OCI-LY7 (cell line): Measurements from ENCODE around the gene CALHM5. TPM values are rescaled to one million over a fixed set of nuclear protein-coding genes. Genes with fewer than 3 reads are reported as not detected.
A peak's percentile ranks its signal among the peaks of the same experiment; 100 is the strongest.

Experiments
- BruUV-seq: library from RNA; stranded (reverse); fragments of 400-500 nt; replicated peaks from 2 replicates; lab custom pipeline; 2021; lab: Mats Ljungman, UMichigan
- CTCF ChIA-PET: fragments of 300-600 bp; sonication (Branson Sonifier 250); formaldehyde crosslinking; loops from one replicate; lab custom pipeline; 2022; ENCODE audit warnings: antibody characterized with exemption; ENCODE audit not compliant: unreplicated experiment; lab: Charles Lee
- POLR2A ChIA-PET: fragments of 300-600 bp; sonication (Branson Sonifier 250); formaldehyde crosslinking; loops from one replicate; lab custom pipeline; 2022; ENCODE audit warnings: antibody characterized with exemption; lab: Charles Lee
- DNase-seq: peaks from one replicate; pipeline ENCODE4 v3.0.0-alpha.2; 2015; ENCODE audit warnings: low spot score
- H2AFZ ChIP-seq: fragments of 200-600 bp; sonication (generic), shearing (Covaris generic); 2 replicates; pipeline ENCODE4 v1.6.1; 2014; ENCODE audit warnings: mild to moderate bottlenecking, antibody characterized with exemption, low read length, moderate library complexity
- H3K27ac ChIP-seq: fragments of 200-600 bp; sonication (generic); 2 replicates; pipeline ENCODE4 v1.5.1; 2014; ENCODE audit warnings: mixed run types, low read depth, mild to moderate bottlenecking, moderate library complexity, low read length, inconsistent platforms; ENCODE audit not compliant: poor library complexity, severe bottlenecking
- H3K36me3 ChIP-seq: fragments of 200-600 bp; sonication (generic); 2 replicates; pipeline ENCODE4 v1.6.1; 2014; ENCODE audit warnings: mild to moderate bottlenecking, antibody characterized with exemption, low read length, moderate library complexity, mixed read lengths; ENCODE audit not compliant: insufficient read depth
- H3K4me1 ChIP-seq: fragments of 200-600 bp; sonication (generic); 2 replicates; pipeline ENCODE4 v1.5.1; 2014; ENCODE audit warnings: mild to moderate bottlenecking, low read length; ENCODE audit not compliant: insufficient read depth, poor library complexity, severe bottlenecking
- H3K4me2 ChIP-seq: fragments of 200-600 bp; sonication (generic); 2 replicates; pipeline ENCODE4 v1.6.1; 2014; ENCODE audit warnings: mild to moderate bottlenecking, low read length
- H3K4me3 ChIP-seq: fragments of 200-600 bp; sonication (generic); 2 replicates; pipeline ENCODE4 v1.5.1; 2014; ENCODE audit warnings: mild to moderate bottlenecking, low read depth, low read length; ENCODE audit not compliant: poor library complexity, severe bottlenecking
- H3K79me2 ChIP-seq: fragments of 200-600 bp; sonication (generic); 2 replicates; pipeline ENCODE4 v1.6.1; 2016; ENCODE audit warnings: low read depth, mild to moderate bottlenecking, low read length, moderate library complexity, mixed read lengths; ENCODE audit not compliant: insufficient read depth
- H3K9me2 ChIP-seq: fragments of 200-600 bp; sonication (generic); 2 replicates; pipeline ENCODE4 v1.6.1; 2016; ENCODE audit warnings: mild to moderate bottlenecking, low read length, mixed read lengths; ENCODE audit not compliant: insufficient read depth
- H3K9me3 ChIP-seq: fragments of 200-600 bp; sonication (generic); 2 replicates; pipeline ENCODE4 v1.6.1; 2014; ENCODE audit warnings: mild to moderate bottlenecking, mixed run types, low read length, mixed read lengths
- H4K20me1 ChIP-seq: fragments of 200-600 bp; sonication (generic); 2 replicates; pipeline ENCODE4 v1.6.1; 2014; ENCODE audit warnings: mild to moderate bottlenecking, antibody characterized with exemption, low read length, moderate library complexity, mixed read lengths; ENCODE audit not compliant: insufficient read depth
- CTCF ChIP-seq: fragments of 200-600 bp; sonication (generic); conservative IDR thresholded peaks from 2 replicates; pipeline ENCODE4 v1.5.1; 2014; ENCODE audit warnings: mild to moderate bottlenecking, antibody characterized with exemption, low read length, moderate library complexity, mixed read lengths
- EZH2phosphoT487 ChIP-seq: fragments of 200-600 bp; sonication (generic); IDR thresholded peaks from 2 replicates; pipeline ENCODE4 v1.6.1; 2018; ENCODE audit warnings: low read depth, borderline replicate concordance, mild to moderate bottlenecking, mixed run types, antibody characterized with exemption, low read length, moderate library complexity, mixed read lengths
- intact Hi-C: fragments of 100-400 bp; cut with micrococcal nuclease; formaldehyde crosslinking; loops from one replicate; pipeline ENCODE4 v1.10.0; 2022; ENCODE audit not compliant: unreplicated experiment
- total RNA-seq, 2 experiments: library from RNA; depleted of rRNA in 1 of 2; stranded (reverse); fragments of >200 nt in 1 of 2; shearing (Covaris generic) in 1 of 2; gene quantifications; 2 replicates each; pipeline ENCODE4 v1.2.3, GENCODE V29; 2014 to 2022

CALHM5 gene
- total RNA-seq, 2 experiments from 2014 or later: not detected

GRCh38 chr6:116472706-116473105, 38.7 kb upstream of the CALHM5 start:
- H3K4me3 ChIP-seq: no peak overlapping the region
- no peak overlapping the region for H3K27ac ChIP-seq
- H4K20me1 ChIP-seq: no peaks in the 10 kb centered on the region
- no peaks in the 10 kb centered on the region for H3K36me3 ChIP-seq
- no peak for TF ChIP-seq EZH2phosphoT487
- no peak overlapping the region for H2AFZ ChIP-seq
- ChIA-PET POLR2A (interaction anchor here (1.0 kb wide), 1 partner anchor 56 kb away, joined by 5 read pairs; no protein-coding TSS in a partner anchor), CTCF (no interaction called here)
- DNase-seq: no peak
- H3K4me2 ChIP-seq: no peak overlapping the region
- H3K9me2 ChIP-seq: no peaks in the 10 kb centered on the region
- no peaks in the 10 kb centered on the region for H3K79me2 ChIP-seq
- no TSS peak for BruUV-seq
- intact Hi-C loops: no loop called here
- H3K4me1 ChIP-seq: peaks cover 20% of the 10 kb centered on the region
- H3K9me3 ChIP-seq: no peaks in the 10 kb centered on the region

- CTCF ChIA-PET: no interaction called here
- no peaks in the 10 kb centered on the region for H3K79me2 ChIP-seq
- H4K20me1 ChIP-seq: no peaks in the 10 kb centered on the region
- H3K4me2 ChIP-seq: peak overlapping the region; percentile 46
- H3K9me2 ChIP-seq: no peaks in the 10 kb centered on the region
- no peaks in the 10 kb centered on the region for H3K36me3 ChIP-seq
- DNase-seq: peak; percentile 10
- no peaks in the 10 kb centered on the region for H3K9me3 ChIP-seq
- peak overlapping the region; percentile 61; the same call in 1 of the 2 replicates for H2AFZ ChIP-seq
- TF ChIP-seq CTCF (no peak), EZH2phosphoT487 (no peak)
- intact Hi-C loops: loop anchor here (5.0 kb wide), 1 partner anchor 68 kb away; no protein-coding TSS in a partner anchor
- BruUV-seq: no TSS peak
- no peak overlapping the region for H3K27ac ChIP-seq
- H3K4me3 ChIP-seq: no peak overlapping the region
- peaks cover 20% of the 10 kb centered on the region for H3K4me1 ChIP-seq
- POLR2A ChIA-PET: interaction anchor here (0.7 to 1.7 kb wide), 4 partner anchors 11 to 71 kb away, joined by 3 to 5 read pairs (median 4); no protein-coding TSS in a partner anchor
Measured at GRCh38 chr6:116475141-116475540, 36.3 kb upstream of the CALHM5 start.

DNA sequence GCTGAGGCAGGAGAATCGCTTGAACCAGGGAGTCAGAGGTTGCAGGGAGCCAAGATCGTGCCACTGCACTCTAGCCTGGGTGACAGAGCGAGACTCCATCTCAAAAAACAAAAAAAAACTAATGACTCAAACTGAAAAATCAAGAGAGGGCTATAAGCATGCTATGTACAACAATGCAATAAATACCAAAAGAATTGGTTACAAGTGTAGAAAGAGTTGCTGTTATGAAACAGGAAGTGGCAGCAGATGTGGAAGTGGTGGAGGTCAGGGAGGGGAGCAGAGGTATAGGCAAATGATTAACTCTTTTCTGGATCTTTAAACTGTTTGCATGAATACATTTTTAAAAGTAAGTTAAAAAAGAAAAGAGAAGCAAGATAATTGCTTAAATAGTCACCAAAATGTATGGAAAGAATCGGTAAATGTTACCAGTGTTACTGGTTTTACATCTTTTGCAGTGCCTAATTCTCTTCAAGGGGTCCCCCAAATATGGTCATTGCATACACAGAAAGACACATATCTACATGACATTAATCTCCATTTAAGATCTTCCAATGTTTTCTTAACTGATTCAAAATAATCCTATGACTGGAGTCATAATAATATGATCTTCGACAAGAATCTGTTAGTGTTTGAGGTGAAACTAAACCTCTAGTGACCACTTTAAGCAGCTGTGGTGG, 35.3 kb upstream of the CALHM5 start:
- DNase-seq: peak; percentile 53
- peak overlapping the region; percentile 61; the same call in 1 of the 2 replicates for H2AFZ ChIP-seq
- peak overlapping the region; percentile 19 for H3K4me3 ChIP-seq
- intact Hi-C loops: loop anchor here (5.0 kb wide), 1 partner anchor 69 kb away; no protein-coding TSS in a partner anchor
- no peaks in the 10 kb centered on the region for H3K36me3 ChIP-seq
- H4K20me1 ChIP-seq: no peaks in the 10 kb centered on the region
- ChIA-PET POLR2A (interaction anchor here (1.0 kb wide), 1 partner anchor 63 kb away, joined by 5 read pairs; no protein-coding TSS in a partner anchor), CTCF (no interaction called here)
- H3K79me2 ChIP-seq: no peaks in the 10 kb centered on the region
- TF ChIP-seq CTCF (no peak), EZH2phosphoT487 (no peak)
- no peaks in the 10 kb centered on the region for H3K9me2 ChIP-seq
- no TSS peak for BruUV-seq
- H3K9me3 ChIP-seq: no peaks in the 10 kb centered on the region
- H3K4me2 ChIP-seq: peak overlapping the region; percentile 46
- no peak overlapping the region for H3K27ac ChIP-seq
- peaks cover 20% of the 10 kb centered on the region for H3K4me1 ChIP-seq
